ENCODE results near the gene CAV2. TPM values are rescaled to one million over a fixed set of nuclear protein-coding genes. Genes with fewer than 3 reads are reported as not detected.

Gene CAV2
- polyA plus RNA-seq, 4 donors, result 22.2 to 29.8 (median 26.4) TPM

- no peak for DNase-seq (ENCODE audit: low read depth in 4 of 4, low spot score in 2 of 4)
Measured at GRCh38 chr7:116522247-116522646, 22.7 kb downstream of the CAV2 start.

- no peak for DNase-seq (ENCODE audit: low read depth in 4 of 4, low spot score in 2 of 4)
Measured at GRCh38 chr7:116524221-116524608, 24.7 kb downstream of the CAV2 start.

- DNase-seq (ENCODE audit: low read depth in 4 of 4, low spot score in 2 of 4), result peak in 1 of 4 donors; percentile 9
Measured at GRCh38 chr7:116524609-116525297, 25.2 kb downstream of the CAV2 start, which contains the start of gene CAV1. CAV1 (plus strand) TSS chr7:116525036; CDS start chr7:116525063, 27 bp downstream.

- DNase-seq (ENCODE audit: low read depth in 4 of 4, low spot score in 2 of 4), result no peak
Measured at GRCh38 chr7:116525298-116525912, 25.9 kb downstream of the CAV2 start.

- DNase-seq (ENCODE audit: low read depth in 4 of 4, low spot score in 2 of 4), result peak in 1 of 4 donors; percentile 26
Measured at GRCh38 chr7:116525913-116526861, 26.6 kb downstream of the CAV2 start.

- no peak for DNase-seq (ENCODE audit: low read depth in 4 of 4, low spot score in 2 of 4)
Measured at GRCh38 chr7:116526897-116527296, 27.4 kb downstream of the CAV2 start.

- no peak for DNase-seq (ENCODE audit: low read depth in 4 of 4, low spot score in 2 of 4)
Measured at GRCh38 chr7:116527521-116527920, 28.0 kb downstream of the CAV2 start.

GRCh38 chr7:116528008-116528789 lies 28.7 kb downstream of the CAV2 start:
- no peak for DNase-seq (ENCODE audit: low read depth in 4 of 4, low spot score in 2 of 4)

- DNase-seq (ENCODE audit: low read depth in 4 of 4, low spot score in 2 of 4), result no peak
Measured at GRCh38 chr7:116529250-116529649, 29.7 kb downstream of the CAV2 start.

- DNase-seq (ENCODE audit: low read depth in 4 of 4, low spot score in 2 of 4), result no peak
Measured at GRCh38 chr7:116530107-116530820, 30.7 kb downstream of the CAV2 start.

- no peak for DNase-seq (ENCODE audit: low read depth in 4 of 4, low spot score in 2 of 4)
Measured at GRCh38 chr7:116532102-116532688, 32.7 kb downstream of the CAV2 start.

- no peak for DNase-seq (ENCODE audit: low read depth in 4 of 4, low spot score in 2 of 4)
Measured at GRCh38 chr7:116534790-116535189, 35.3 kb downstream of the CAV2 start.

- DNase-seq (ENCODE audit: low read depth in 4 of 4, low spot score in 2 of 4), result no peak
Measured at GRCh38 chr7:116535416-116535815, 35.9 kb downstream of the CAV2 start.

- DNase-seq (ENCODE audit: low read depth in 4 of 4, low spot score in 2 of 4), result no peak
Measured at GRCh38 chr7:116538138-116538537, 38.6 kb downstream of the CAV2 start.

- DNase-seq (ENCODE audit: low read depth in 4 of 4, low spot score in 2 of 4), result no peak
Measured at GRCh38 chr7:116539879-116540278, 40.3 kb downstream of the CAV2 start.

- DNase-seq (ENCODE audit: low read depth in 4 of 4, low spot score in 2 of 4), result no peak
Measured at GRCh38 chr7:116540743-116541142, 41.2 kb downstream of the CAV2 start.

GRCh38 chr7:116541951-116542350 lies 42.4 kb downstream of the CAV2 start:
- no peak for DNase-seq (ENCODE audit: low read depth in 4 of 4, low spot score in 2 of 4)

GRCh38 chr7:116542618-116543017 lies 43.1 kb downstream of the CAV2 start:
- no peak for DNase-seq (ENCODE audit: low read depth in 4 of 4, low spot score in 2 of 4)

GRCh38 chr7:116543664-116544063 lies 44.1 kb downstream of the CAV2 start:
- DNase-seq (ENCODE audit: low read depth in 4 of 4, low spot score in 2 of 4), result no peak
